HUDEP-2 (cell line): Measurements from ENCODE around the gene TIAM2.
"Not testable (repeated sequence)": the region's sequence is repeated elsewhere in the genome, so short reads cannot be mapped to it uniquely, and the experiment has no call there.

Experiments
- DNase-seq, 76 experiments: peaks; one replicate each; lab custom pipeline; 2025; ENCODE audit not compliant: unreplicated experiment in 76 of 76; lab: John Stamatoyannopoulos, UW

Gene TIAM2

GRCh38 chr6:155155787-155156447, 160.8 kb downstream of the TIAM2 start:
- DNase-seq, result no peak

GRCh38 chr6:155157101-155157500, 162.0 kb downstream of the TIAM2 start:
- DNase-seq, result no peak

DNA sequence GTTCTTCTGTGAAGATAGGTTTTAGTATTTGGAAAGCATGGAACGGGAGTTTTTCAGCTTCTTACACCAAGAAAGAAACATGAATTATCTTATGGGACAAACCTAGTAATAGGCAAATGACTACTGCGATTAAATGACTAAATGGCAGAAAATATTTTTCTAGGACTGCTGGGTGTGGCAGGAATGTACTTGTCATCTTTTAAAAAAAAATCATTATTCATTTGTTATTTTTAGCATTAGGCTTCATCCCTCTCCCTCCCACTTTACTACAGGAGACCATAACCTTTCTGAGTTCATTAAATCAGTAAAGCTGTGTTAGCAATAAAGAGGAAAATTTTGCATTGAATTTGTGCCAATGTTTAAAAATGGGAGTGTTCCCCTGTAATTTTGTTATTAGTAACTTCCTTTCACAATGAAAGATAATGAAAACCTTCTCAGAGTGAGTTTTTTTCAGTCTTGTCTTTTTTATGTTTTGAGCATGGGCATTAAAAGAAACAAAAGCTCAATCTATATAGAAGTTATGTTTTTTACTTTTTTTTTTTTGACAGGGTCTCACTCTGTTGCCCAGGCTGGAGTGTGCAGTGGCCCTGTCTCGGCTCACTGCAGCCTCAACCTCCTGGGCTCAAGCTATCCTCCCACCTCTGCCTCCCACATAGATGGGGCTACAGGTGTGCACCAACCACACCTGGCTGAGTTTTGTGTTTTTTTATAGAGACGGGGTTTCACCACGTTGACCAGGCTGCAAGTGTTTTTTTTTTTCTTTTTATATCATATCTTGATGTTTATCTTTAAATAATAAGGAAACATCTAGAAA, 163.1 kb downstream of the TIAM2 start:
- DNase-seq, result no peak

DNA sequence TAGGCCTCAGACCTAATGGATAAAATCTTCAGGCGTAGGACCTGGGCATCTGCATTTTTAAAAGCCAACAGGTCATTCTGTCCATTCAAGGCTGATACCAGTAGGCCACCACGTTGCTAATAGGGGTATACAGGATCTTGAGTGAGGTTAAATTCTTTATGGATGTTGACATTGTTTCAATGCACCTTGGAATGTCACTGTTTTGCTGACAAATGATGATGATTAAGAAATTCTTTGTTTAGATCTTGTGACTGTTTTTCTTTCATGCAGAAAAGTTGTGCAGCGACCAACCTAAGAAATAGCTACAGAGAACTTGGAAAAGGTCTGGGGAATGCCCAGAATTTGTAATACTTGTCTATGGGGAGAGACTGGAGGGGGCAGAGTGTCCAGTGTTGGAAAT, 167.6 kb downstream of the TIAM2 start:
- no peak for DNase-seq

- no peak for DNase-seq
Measured at GRCh38 chr6:155163601-155164000, 168.5 kb downstream of the TIAM2 start.

DNA sequence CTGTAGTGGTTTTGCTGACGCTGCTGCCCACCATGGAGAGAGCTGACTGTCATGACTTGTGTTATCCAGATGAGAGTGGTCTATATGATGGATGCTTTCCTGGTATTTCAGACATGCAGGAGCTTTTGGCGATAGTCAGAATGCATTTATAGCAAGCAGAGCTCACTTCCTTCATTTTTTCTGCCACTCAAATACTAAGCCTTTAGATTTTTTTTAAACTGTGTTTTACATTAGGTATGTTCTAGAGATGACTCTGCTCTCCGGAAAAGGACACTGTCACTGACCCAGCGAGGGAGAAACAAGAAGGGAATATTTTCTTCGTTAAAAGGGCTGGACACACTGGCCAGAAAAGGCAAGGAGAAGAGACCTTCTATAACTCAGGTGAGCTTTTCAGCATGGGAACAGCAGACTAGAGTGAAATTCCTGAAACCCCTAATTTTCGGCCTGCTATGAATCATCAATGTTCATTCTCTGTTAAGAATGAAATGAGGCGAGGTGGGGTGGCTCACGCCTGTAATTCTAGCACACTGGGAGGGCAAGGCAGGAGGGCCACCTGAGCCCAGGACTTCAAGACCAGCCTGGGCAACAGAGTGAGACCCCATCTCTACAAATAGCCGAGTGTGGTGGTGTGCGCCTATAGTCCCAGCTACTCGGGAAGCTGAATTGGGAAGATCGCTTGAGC, 170.1 kb downstream of the TIAM2 start:
- no peak for DNase-seq

DNA sequence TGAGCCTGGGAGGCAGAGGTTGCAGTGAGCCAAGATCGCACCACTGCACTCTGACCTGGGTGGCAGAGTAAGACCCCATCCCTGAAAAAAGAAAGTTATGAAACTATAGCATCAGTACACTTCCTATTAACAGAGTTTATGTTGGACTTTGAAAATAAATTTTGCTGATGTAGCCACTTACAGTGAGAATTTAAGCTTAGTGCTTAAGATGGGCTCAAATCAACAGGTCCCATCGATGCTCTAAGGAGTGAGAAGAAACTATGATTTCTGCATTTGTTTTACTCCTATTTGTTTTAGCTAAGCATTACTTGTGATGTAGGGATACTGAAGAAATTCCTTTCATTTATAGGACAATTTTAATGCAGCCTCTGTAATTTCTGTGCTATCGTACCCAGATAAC, 175.4 kb downstream of the TIAM2 start:
- DNase-seq, result no peak

DNA sequence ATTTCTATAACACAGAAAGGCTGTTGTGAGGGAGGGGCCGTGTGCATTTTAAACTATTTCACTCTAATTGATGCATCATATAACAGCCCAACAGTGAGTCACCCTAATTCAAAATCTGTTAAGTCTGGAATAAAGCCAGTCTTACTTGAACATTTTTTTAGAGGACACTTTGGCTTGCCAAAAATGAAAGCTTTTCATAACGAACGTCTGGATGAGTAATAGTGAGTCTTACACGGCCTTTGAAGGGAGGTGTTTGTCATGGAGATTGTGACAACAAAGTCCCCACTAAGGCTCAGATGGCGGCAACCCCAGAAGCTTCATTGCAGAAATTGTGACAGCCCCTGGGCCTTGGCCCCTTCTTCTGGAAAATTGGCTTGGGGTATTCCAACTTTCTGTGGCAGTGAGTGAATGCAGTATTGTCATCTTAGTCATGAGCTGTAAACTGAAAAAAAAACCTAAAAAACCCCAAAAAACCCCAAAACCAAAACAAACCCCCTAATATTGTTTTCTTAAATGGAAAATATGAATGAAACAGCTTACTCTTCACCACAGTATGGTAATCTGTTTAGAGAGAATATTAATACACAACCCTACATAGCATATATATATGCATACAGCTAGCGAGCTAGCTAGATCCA, 176.1 kb downstream of the TIAM2 start:
- DNase-seq, result peak in 25 of 76 experiments; percentile 15 to 69 (median 37)

GRCh38 chr6:155171747-155172449, 176.8 kb downstream of the TIAM2 start:
- DNase-seq, result no peak

DNA sequence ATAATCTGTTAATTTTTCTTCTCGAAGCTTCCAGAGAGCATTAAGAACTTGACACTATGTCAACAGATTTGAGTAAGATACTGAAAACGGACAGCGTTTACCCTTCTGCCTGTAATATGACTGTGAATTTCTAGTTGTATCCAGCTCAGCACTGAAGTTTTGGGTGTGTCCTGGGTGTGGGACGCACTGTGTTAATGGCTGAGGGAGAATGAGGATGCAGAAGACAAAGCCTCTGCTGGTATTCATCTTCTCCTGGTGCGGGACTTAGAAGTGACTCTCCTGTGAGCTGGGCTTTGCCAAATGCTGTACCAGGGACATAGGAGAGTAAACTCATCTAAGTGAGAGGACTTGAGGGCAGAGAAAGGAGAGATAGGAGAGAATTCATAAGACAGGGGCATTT, 178.4 kb downstream of the TIAM2 start:
- no peak for DNase-seq

DNA sequence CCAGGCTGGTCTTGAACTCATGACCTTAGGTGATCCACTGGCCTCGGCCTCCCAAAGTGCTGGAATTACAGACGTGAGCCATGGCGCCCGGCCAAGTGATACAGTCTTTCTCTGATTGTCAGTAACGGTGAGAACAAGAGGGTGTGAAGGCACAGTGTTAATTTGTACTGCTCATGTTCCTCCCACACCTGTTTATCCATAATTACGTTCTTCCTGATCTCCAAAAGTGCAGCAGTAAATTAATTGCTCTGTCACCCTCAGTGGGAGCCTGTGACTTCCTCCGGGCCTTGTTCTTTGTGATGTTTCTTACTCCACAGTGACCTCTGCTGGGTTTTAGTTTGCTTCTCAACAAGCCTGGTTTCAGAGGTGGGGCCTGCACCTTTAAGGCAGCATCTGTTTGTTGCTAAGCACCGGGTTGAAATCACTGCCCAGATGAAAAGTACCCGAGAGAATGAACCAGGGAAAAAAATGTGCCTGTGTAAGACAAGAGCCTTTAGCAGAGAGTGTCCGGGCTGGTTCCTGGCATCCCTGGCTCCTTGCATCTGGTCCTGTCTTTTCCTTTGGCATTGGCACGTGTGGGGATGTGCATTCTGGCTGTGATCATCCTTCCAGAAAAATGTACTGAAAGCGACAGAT, 179.6 kb downstream of the TIAM2 start:
- DNase-seq, result peak in 48 of 76 experiments; percentile 8 to 78 (median 30)

DNA sequence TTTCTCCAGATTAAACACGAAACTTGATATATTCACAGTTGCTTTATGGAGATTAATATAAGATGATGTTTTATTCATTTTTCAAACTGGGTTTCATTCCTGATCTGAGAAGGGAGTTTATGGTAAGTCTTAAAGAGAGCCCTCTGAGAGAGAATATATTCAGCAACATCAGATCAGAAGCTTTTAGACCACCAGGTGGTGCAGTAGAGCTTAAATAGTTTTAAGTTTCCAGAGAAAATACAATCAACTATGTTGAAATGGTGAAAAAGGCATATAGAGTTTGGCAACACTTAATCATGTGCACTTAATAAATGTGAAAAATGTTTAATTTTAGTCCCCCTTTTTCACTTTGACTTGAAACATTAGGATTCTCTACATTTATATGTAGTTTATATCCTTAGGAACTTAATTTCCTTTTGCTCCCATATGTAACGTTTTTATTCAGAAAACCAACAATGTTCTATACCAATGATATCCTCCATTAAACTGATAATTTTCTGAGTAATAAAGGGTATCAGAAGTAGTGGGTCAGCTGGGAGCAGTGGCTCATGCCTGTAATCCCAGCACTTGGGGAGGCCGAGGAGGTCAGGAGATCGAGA, 182.3 kb downstream of the TIAM2 start:
- peak in 28 of 76 experiments; percentile 10 to 59 (median 37) for DNase-seq

- DNase-seq, result no peak
Measured at GRCh38 chr6:155181498-155181897, 186.4 kb downstream of the TIAM2 start.

DNA sequence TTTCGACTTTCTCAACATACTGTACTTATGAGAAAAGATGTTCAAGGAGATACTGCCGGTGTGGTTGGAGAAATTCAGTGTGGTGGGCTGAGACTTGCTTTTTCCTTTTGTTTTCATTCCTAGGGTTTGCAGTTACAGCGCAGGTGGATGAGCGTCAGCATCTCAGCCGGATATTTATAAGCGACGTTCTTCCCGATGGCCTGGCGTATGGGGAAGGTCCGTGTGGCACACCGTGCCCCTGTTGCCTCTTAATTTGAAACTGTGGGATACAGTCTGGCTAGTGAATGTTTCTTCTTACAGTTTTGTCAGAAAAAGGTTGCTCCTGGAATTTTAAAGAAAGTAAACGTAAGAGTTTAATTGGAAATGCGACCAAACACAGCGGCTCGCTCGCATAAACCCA, 187.0 kb downstream of the TIAM2 start:
- no peak for DNase-seq

- no peak for DNase-seq
Measured at GRCh38 chr6:155183095-155183494, 188.0 kb downstream of the TIAM2 start.

DNA sequence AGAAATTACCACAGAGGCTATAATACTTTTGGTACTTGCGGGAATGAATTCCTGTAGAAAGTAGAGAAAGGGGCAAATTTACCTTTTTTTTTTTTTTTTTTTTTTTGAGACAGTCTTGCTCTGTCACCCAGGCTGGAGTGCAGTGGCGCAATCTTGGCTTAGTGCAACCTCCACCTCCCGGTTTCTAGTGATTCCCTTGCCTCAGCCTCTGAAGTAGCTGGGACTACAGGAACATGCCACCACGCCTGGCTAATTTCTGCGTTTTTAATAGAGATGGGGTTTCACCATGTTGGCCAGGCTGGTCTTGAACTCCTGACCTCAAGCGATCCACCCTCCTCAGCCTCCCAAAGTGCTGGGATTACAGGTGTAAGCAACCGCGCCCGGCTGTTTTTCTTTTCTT, 189.9 kb downstream of the TIAM2 start:
- DNase-seq, result not testable (repeated sequence)

DNA sequence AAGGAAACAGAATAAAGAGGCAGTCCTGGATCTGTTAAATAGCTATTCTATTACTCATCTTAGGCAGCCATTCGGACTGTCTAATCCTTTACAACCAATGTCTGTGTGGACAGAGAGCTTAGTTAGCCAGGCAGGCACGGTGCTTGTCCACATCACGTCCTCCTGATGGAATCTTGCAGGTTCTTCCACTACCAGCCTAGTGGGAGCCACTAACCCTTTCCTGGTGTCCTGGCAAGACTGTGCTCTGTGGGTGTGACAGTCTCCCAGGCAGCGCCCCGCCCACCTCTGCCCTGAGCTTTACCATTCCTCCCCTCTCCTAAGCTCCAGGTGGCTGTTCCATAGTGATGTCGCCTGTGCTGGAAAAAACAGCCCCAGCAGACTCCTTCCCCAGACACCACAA, 190.4 kb downstream of the TIAM2 start:
- DNase-seq, result no peak

DNA sequence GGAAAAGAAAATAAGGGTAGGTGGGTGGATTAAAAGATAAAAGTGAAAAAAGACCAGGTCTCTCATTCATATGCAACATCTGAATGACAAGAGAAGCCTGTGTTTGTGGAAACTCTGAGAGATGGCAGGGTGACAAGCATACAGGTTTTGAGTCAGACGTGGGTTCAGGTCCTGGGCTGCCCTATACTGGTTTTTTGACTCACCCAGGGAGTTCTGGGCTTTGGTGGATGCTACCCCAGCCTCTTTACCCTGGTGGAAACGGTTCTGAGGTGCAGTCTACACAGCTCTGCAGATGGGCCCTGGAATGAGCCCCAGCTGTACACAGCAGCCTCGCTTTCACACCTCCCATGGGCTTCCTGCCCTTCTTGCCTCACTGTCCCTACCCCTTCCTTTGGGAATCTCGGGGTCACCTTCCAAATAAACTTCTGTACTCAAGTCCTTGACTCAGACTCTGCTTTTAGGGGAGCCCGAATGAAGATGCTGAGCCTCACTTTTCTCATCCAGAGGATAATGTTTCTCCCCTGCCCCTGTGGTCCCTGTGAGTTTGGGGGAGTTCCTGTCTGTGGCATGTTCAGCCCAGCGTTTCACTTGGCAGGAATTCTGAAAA, 191.0 kb downstream of the TIAM2 start:
- no peak for DNase-seq

GRCh38 chr6:155187106-155187505, 192.0 kb downstream of the TIAM2 start:
- no peak for DNase-seq
